GM19238 (cell line): ENCODE data around the gene ZNF397.
"Not testable (repeated sequence)": the region's sequence is repeated elsewhere in the genome, so short reads cannot be mapped to it uniquely, and the experiment has no call there.

Experiments
- DNase-seq: peaks from one replicate; pipeline ENCODE4 v3.0.0; 2011; ENCODE audit warnings: low spot score; ENCODE audit not compliant: insufficient read length

Gene ZNF397

GRCh38 chr18:35240664-35241447 is at the start of gene ZNF397:
ZNF397 (plus strand) TSS chr18:35241034; CDS start chr18:35242471, 1,437 bp downstream.
- DNase-seq = peak; percentile 86

GRCh38 chr18:35191698-35192025 is 49.2 kb upstream of the ZNF397 start:
- DNase-seq = no peak

- DNase-seq = no peak
Observed at GRCh38 chr18:35192415-35192814, 48.4 kb upstream of the ZNF397 start.

DNA sequence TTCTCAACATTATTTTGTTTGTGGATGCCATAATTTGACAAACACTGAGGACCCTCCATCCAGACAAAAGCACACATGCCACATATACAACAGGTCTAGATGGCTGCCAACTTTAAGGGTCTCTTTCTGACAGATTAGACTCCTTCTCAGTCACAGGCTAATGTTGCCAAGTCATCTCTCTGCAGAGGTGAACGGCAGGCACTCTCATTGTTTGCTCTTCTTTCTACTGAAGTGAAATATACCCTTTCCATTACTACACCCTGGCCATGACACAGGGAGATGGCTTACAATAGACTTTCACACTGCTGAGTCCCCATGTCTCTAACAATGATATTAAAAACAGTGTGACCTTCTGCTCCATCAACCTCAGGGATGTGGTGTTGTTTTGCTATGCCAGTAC is 47.5 kb upstream of the ZNF397 start:
- DNase-seq = no peak

GRCh38 chr18:35197296-35197695 is 43.5 kb upstream of the ZNF397 start:
- no peak for DNase-seq

DNA sequence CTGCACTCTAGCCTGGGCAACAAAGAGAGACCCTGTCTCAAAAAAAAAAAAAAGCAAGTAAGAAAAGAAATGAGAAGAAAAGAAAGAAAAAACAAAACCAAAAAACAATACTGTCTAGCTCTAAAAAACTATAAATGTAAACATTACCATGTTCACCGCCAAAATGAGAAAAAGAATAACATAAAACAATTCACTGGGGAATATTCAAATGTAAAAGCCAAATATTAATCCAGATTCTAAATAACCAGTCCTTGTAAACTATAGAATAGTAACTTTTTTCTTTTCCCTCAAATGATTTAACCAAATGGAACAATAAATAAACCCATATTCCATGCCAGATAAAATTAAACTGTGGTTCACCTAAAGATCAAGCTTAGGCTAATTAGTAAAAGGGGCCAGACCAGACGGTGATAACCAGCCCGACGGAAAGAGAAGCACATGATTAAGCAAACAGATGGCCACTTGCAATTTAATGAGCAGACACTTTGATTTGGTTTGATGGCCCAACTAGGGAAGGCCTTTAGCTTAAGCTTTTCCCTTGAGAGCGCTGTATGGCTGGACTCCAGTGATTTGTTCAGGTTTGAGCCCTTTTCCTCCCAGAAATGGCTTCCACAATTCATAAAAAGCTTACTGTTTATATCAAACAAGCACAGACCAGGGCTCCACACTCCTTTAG is 39.4 kb upstream of the ZNF397 start:
- DNase-seq = no peak

DNA sequence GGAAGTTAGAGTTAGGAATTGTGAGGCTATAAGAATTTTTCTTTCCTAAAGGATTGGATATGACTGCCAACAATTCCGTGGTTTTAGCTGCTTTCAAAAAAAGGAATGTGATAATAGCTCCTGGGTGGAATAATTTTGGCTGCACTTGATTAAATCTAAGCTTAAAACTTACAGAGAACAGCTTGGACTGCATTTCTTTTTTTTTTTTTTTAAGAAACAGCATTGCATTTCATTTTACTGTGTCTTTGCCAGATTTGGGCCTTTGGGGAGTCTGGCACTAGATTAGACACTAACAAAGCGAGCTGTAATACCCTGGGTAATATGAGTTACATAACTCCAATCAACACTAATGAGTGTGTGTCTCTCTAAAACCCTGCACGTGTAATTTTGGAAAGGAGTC is 37.8 kb upstream of the ZNF397 start:
- DNase-seq = no peak

DNA sequence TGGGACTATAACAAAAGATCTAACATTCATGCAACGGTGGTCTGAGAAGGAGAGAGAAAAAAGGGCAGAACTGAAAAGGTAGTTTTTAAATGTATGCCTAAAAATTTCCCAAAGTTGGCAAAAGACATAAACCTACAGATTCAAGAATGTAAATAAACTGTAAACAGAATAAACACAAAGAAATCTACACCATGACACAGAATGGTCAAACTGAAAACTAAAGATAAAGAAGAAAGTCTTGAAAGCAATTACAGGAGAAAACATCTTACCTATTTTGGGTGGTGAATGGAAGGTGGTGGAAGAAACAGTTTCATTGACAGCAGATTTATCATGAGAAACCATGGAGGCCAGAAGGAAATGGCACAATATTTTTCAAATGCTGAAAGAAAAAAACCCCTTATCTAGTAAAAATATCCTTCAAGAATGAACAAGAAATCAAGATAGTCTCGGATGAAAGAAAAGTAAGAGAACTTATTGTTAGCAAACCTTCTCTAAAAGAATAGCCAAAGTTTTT is 35.6 kb upstream of the ZNF397 start:
- no peak for DNase-seq

DNA sequence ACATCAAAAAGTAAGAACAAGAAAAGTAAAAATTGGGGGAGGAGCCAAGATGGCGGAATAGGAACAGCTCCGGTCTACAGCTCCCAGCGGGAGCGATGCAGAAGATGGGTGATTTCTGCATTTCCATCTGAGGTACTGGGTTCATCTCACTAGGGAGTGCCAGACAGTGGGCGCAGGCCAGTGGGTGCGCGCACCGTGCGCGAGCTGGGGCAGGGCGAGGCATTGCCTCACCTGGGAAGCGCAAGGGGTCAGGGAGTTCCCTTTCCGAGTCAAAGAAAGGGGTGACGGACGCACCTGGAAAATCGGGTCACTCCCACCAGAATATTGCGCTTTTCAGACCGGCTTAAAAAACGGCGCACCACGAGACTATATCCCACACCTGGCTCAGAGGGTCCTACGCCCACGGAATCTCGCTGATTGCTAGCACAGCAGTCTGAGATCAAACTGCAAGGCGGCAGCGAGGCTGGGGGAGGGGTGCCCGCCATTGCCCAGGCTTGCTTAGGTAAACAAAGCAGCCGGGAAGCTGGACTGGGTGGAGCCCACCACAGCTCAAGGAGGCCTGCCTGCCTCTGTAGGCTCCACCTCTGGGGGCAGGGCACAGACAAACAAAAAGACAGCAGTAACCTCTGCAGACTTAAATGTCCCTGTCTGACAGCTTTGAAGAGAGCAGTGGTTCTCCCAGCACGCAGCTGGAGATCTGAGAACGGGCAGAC is 34.9 kb upstream of the ZNF397 start:
- DNase-seq = not testable (repeated sequence)

DNA sequence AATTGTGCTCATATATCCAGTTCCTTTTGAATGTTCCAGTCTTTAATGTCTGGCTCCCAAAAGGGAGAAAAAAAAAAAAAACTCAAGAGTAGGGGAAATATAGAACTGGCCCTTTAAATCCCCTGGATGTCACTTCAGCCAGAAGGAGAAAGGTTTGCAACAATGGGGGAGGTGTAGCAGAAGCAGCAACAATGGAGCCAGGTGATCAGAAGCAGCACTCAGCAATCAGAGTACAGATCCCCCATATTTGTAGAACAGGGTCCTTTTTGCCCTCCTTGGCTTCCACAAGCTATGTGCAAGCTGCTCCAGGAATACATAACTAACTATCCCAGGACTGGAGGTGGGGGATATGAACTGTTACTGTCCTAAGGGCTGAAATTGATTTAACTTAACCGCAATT is 25.8 kb upstream of the ZNF397 start:
- no peak for DNase-seq

- DNase-seq = not testable (repeated sequence)
Observed at GRCh38 chr18:35216611-35217010, 24.2 kb upstream of the ZNF397 start.

DNA sequence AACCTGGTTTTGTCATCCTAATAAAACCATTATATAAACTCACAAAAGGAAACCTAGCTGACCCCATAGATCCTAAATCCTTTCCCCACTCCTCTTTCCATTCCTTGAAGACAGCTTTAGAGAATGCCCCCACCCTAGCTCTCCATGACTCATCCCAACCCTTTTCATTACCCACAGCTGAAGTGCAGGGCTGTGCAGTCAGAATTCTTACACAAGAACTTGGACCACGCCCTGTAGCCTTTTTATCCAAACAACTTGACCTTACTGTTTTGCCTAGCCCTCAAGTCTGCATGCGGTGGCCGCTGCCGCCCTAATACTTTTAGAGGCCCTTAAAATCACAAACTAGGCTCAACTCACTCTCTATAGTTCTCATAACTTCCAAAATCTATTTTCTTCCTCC is 21.5 kb upstream of the ZNF397 start:
- DNase-seq = not testable (repeated sequence)

DNA sequence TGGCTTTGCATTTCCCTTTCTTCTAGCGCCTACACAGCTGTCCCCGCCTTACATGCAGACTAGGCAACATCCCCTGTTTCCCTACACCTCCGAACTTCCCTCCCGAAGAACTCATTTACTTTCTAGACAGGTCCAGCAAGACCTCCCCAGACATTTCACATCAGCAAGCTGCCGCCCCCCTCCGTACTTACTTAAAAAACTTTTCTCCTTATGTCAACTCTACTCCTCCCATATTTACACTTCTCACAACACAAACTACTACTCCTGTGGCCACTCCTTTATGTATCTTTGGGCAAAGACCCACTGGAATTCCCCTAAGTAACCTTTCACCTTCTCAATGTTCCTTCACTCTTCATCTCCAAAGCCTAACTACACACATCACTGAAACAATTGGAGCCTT is 20.4 kb upstream of the ZNF397 start:
- no peak for DNase-seq

- DNase-seq = no peak
Observed at GRCh38 chr18:35223797-35224196, 17.0 kb upstream of the ZNF397 start.

- no peak for DNase-seq
Observed at GRCh38 chr18:35227254-35227653, 13.6 kb upstream of the ZNF397 start.

DNA sequence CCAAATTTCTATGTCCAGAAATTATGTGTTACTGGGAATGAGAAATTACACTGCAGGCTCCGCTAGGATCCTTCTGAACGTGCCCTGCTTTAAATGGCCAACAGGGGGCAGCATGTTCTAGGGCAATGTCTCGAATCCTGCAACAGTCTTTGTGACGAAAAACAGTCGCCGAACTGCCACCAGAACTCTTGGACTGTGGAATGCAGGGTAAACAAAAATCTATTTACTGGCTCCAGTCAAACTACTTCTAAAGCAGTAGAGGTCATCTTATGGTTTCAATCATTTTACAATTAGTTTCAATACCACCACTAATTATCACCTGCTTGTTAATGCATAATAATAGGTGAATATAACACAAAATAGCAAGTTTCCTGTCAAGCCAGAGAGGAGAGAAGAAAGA is 9.8 kb upstream of the ZNF397 start:
- DNase-seq = peak; percentile 19

GRCh38 chr18:35236571-35237363 is 4.1 kb upstream of the ZNF397 start:
- DNase-seq = no peak

DNA sequence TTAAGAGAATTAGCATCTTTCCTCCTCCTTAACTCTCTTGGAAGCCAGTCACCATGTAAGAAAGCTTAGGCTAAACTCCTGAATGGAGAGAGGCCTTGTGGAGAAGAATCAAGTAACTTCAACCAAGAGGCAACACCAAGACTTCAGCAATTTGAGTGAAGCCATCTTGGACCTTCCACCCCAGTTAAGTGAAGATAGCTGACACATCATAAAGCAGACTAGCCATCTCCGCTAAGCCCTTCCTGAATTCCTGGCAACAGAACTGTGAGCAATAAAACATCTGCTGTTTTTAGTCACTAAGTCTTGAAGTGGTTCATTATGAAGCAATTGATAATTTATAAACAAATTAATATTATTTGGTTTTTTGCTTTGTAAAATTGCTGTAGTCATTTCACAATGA is 1.5 kb upstream of the ZNF397 start:
- DNase-seq = no peak

GRCh38 chr18:35241448-35241804 is 592 bp downstream of the ZNF397 start:
- no peak for DNase-seq

- no peak for DNase-seq
Observed at GRCh38 chr18:35242426-35242825, 1.6 kb downstream of the ZNF397 start.

GRCh38 chr18:35244671-35245070 is 3.8 kb downstream of the ZNF397 start:
- no peak for DNase-seq
